SH-SY5Y (cell line): ENCODE data around the gene GTF3C1.

Experiments used
- GATA2 ChIP-seq: IDR thresholded peaks from 2 replicates; pipeline ENCODE4 v1.6.1; 2011; ENCODE audit warnings: mild to moderate bottlenecking, low read depth, low read length
- GATA3 ChIP-seq: IDR thresholded peaks from 2 replicates; pipeline ENCODE4 v1.6.1; 2011; ENCODE audit warnings: low read depth, mild to moderate bottlenecking, low read length, moderate library complexity

DNA sequence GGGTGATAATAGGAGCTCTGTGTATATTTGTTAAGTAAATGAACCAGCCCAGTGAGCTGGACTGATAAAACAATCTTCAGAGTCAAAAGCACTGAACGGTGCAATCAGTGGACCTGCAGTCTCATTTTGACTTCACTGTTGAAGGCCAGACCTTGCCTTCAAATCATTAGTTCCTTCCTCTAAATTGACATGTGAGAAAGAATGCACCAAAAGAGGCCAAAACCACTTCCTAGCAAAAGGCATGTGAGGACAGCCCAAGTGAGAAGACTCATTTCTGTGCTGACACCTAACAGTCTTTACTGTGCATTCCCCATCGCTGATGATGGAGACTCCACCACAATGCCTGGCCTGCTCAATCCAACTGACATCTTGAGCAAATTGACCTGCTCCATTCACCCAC lies 10.6 kb downstream of the GTF3C1 start:
- no peak for TF ChIP-seq GATA3
- no peak for TF ChIP-seq GATA2
